Astrocyte of the spinal cord (primary cell): ENCODE measurements around the gene DONSON.

Experiments used
- DNase-seq: peaks from one replicate; pipeline ENCODE4 v3.0.0; 2011; ENCODE audit warnings: low read depth, low spot score
- H3K4me3 ChIP-seq: 2 replicates; pipeline ENCODE4 v1.5.1; 2011; ENCODE audit warnings: low read depth, mild to moderate bottlenecking, low read length, moderate library complexity
- in situ Hi-C: cut with HindIII; loops from 2 replicates; pipeline ENCODE4 v1.10.0; 2017; ENCODE audit warnings: low sequenced_read_pairs
- TF ChIP-seq, protein P1 (sequence below): IDR thresholded peaks from 2 replicates; pipeline ENCODE4 v1.5.1; 2012; ENCODE audit warnings: low read depth, mild to moderate bottlenecking, low read length, inconsistent platforms

Gene DONSON

DNA sequence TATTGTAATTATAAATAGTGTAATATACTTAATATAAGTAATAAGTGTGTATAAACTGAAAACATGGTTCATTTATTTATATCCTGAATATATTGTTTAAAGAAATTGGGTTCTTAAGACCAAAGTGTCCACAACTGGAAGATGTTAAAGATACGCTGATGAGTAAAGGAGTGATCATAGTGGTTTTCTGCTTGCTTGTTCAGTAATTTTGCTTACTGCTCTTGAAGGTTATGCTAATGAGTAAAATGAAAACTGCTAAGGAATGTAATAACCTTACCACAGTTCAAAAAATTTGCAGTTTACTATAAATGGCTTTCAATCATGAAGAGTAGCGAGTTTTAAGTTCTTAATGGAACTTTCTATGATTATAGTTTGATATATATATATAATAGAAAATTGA lies 22.0 kb downstream of the DONSON start:
- no peak for DNase-seq
- TF ChIP-seq, protein P1, sequence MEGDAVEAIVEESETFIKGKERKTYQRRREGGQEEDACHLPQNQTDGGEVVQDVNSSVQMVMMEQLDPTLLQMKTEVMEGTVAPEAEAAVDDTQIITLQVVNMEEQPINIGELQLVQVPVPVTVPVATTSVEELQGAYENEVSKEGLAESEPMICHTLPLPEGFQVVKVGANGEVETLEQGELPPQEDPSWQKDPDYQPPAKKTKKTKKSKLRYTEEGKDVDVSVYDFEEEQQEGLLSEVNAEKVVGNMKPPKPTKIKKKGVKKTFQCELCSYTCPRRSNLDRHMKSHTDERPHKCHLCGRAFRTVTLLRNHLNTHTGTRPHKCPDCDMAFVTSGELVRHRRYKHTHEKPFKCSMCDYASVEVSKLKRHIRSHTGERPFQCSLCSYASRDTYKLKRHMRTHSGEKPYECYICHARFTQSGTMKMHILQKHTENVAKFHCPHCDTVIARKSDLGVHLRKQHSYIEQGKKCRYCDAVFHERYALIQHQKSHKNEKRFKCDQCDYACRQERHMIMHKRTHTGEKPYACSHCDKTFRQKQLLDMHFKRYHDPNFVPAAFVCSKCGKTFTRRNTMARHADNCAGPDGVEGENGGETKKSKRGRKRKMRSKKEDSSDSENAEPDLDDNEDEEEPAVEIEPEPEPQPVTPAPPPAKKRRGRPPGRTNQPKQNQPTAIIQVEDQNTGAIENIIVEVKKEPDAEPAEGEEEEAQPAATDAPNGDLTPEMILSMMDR, result no peak
- in situ Hi-C loops, result no loop called here
- no peak overlapping the region for H3K4me3 ChIP-seq

GRCh38 chr21:33562389-33562788 lies 26.1 kb downstream of the DONSON start:
- in situ Hi-C loops, result no loop called here
- DNase-seq, result no peak
- no peak overlapping the region for H3K4me3 ChIP-seq
- TF ChIP-seq, protein P1, result no peak

GRCh38 chr21:33561373-33561772 lies 27.1 kb downstream of the DONSON start:
- no peak for DNase-seq
- in situ Hi-C loops, result no loop called here
- TF ChIP-seq, protein P1, result no peak
- H3K4me3 ChIP-seq, result no peak overlapping the region

DNA sequence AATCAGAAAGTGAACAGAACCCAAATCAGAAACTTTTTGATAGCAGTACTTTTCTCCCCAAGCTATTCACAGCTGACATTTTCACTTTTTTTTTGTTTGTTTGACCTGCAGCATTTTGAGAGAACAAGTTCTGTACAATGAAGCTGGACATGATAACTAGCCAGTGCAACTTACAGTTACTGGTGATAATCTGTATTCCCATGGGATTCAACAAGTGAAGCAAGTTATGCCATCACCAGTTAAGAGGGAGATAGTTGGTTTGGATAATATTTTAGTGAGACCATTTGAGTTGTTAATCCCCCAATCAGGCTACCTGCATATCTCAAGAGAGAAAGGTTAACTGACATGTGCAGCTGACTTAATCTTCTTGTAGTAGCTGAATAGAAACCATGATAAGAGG lies 27.5 kb downstream of the DONSON start:
- TF ChIP-seq, protein P1, result no peak
- in situ Hi-C loops, result no loop called here
- DNase-seq, result no peak
- no peak overlapping the region for H3K4me3 ChIP-seq

GRCh38 chr21:33559813-33560212 lies 28.7 kb downstream of the DONSON start:
- no peak overlapping the region for H3K4me3 ChIP-seq
- TF ChIP-seq, protein P1, result no peak
- DNase-seq, result no peak
- in situ Hi-C loops, result no loop called here

- no peak for DNase-seq
- H3K4me3 ChIP-seq, result no peak overlapping the region
- TF ChIP-seq, protein P1, result no peak
- in situ Hi-C loops, result no loop called here
Observed at GRCh38 chr21:33558777-33559421, 29.6 kb downstream of the DONSON start.
